Lower leg skin (tissue), 3 donors: Measurements from ENCODE around the gene NABP1.

Experiments
- CTCF ChIP-seq, 3 donors: fragments of 450-650 bp; IDR thresholded peaks; one replicate each; pipeline ENCODE4 v1.5.1; 2016; ENCODE audit warnings: antibody characterized with exemption in 3 of 3, mild to moderate bottlenecking in 3 of 3, moderate library complexity in 2 of 3
- POLR2A ChIP-seq, 2 donors: fragments of 450-650 bp; IDR thresholded peaks; one replicate each; pipeline ENCODE4 v1.6.1; 2016 to 2017; ENCODE audit warnings: antibody characterized with exemption in 2 of 2, mild to moderate bottlenecking in 1 of 2, moderate library complexity in 1 of 2

- TF ChIP-seq POLR2A (IDR thresholded peaks at IDR 0.05) (no peak), CTCF (IDR thresholded peaks at IDR 0.05) (no peak)
These were observed 12.9 kb upstream of the NABP1 start for GRCh38 chr2:191664823-191665677.
